HepG2 (cell line): ENCODE measurements around the gene TULP4.

ENCODE experiments used
- FOSL1 ChIP-seq: sonication (generic); formaldehyde crosslinking; IDR thresholded peaks from 2 replicates; pipeline ENCODE4 v1.9.0; 2021; ENCODE audit warnings: missing genetic modification reagents, borderline replicate concordance
- PRDM15 ChIP-seq: sonication (generic); formaldehyde crosslinking; IDR thresholded peaks from 2 replicates; pipeline ENCODE4 v1.4.0; 2020; ENCODE audit warnings: missing genetic modification reagents
- RAD21 ChIP-seq: fragments of 450-650 bp; formaldehyde crosslinking; IDR thresholded peaks from 2 replicates; pipeline ENCODE4 v1.5.0; 2020; ENCODE audit warnings: mild to moderate bottlenecking
- SMAD9 ChIP-seq: sonication (generic); formaldehyde crosslinking; IDR thresholded peaks from 2 replicates; pipeline ENCODE4 v1.5.1; 2020; ENCODE audit warnings: mild to moderate bottlenecking, missing genetic modification reagents
- TAF1 ChIP-seq: sonication (generic); formaldehyde crosslinking; IDR thresholded peaks from 2 replicates; pipeline ENCODE4 v1.4.0; 2020; ENCODE audit warnings: missing genetic modification reagents
- TCF7 ChIP-seq: sonication (generic); IDR thresholded peaks from 2 replicates; pipeline ENCODE4 v1.6.1; 2016; ENCODE audit warnings: antibody characterized with exemption, low read depth
- TGIF2 ChIP-seq: IDR thresholded peaks from 2 replicates; pipeline ENCODE4 v1.6.1; 2016; ENCODE audit warnings: control low read depth, missing compliant biosample characterization
- ZNF318 ChIP-seq: sonication (generic); formaldehyde crosslinking; IDR thresholded peaks from 2 replicates; pipeline ENCODE4 v1.4.0; 2020; ENCODE audit warnings: mild to moderate bottlenecking, missing genetic modification reagents
- ZNF629 ChIP-seq: sonication (generic); formaldehyde crosslinking; conservative IDR thresholded peaks from 2 replicates; pipeline ENCODE4 v1.5.0; 2020; ENCODE audit warnings: missing genetic modification reagents
- ZSCAN21 ChIP-seq: sonication (generic); formaldehyde crosslinking; IDR thresholded peaks from 2 replicates; pipeline ENCODE4 v1.8.0; 2022; ENCODE audit warnings: mild to moderate bottlenecking, missing genetic modification reagents, moderate library complexity, borderline replicate concordance
- TF ChIP-seq, protein P1 (sequence below), 2 experiments: sonication (generic) in 1 of 2; formaldehyde crosslinking in 1 of 2; IDR thresholded peaks; 2 replicates each; pipeline versions ENCODE4 v1.5.1 to v1.6.1; 2011 to 2020; ENCODE audit warnings: borderline replicate concordance in 1 of 2, low read depth in 1 of 2, low read length in 1 of 2, mild to moderate bottlenecking in 1 of 2, missing genetic modification reagents in 1 of 2, moderate library complexity in 1 of 2
- TF ChIP-seq, protein P2 (sequence below): sonication (generic); formaldehyde crosslinking; IDR thresholded peaks from 2 replicates; pipeline ENCODE4 v1.5.0; 2020; ENCODE audit warnings: mild to moderate bottlenecking, missing genetic modification reagents, moderate library complexity

DNA sequence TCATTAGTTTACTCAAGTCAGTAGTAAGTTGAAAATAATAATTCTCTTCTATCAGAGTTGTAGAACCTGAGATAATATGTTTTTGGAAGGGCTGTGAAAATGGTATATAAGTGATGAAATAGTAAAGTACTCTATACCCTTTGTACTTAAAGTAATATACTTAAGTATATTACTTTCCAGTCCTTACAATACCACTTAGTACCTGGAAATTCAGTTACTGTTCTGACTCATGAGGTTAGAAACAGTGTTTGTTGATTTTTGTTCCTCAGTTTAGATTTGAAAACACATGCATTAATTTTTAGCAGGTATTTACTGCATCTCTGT lies 10.1 kb downstream of the TULP4 start:
- TF ChIP-seq ZSCAN21 (CRISPR knock-in tag) = no peak
- TF ChIP-seq TGIF2 = no peak
- no peak for TF ChIP-seq ZNF629
- no peak for TF ChIP-seq ZNF318 (CRISPR knock-in tag)
- TF ChIP-seq SMAD9 = no peak
- no peak for TF ChIP-seq PRDM15 (CRISPR knock-in tag)
- no peak for TF ChIP-seq TAF1
- TF ChIP-seq, protein P1, sequence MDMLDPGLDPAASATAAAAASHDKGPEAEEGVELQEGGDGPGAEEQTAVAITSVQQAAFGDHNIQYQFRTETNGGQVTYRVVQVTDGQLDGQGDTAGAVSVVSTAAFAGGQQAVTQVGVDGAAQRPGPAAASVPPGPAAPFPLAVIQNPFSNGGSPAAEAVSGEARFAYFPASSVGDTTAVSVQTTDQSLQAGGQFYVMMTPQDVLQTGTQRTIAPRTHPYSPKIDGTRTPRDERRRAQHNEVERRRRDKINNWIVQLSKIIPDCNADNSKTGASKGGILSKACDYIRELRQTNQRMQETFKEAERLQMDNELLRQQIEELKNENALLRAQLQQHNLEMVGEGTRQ (IDR thresholded peaks at IDR 0.05; ENCODE audit: low read depth, low read length) = no peak
- TF ChIP-seq, protein P1 (CRISPR knock-in tag; IDR thresholded peaks at IDR 0.05; ENCODE audit: borderline replicate concordance) = no peak
- TF ChIP-seq FOSL1 = no peak
- no peak for TF ChIP-seq TCF7
- TF ChIP-seq, protein P2, sequence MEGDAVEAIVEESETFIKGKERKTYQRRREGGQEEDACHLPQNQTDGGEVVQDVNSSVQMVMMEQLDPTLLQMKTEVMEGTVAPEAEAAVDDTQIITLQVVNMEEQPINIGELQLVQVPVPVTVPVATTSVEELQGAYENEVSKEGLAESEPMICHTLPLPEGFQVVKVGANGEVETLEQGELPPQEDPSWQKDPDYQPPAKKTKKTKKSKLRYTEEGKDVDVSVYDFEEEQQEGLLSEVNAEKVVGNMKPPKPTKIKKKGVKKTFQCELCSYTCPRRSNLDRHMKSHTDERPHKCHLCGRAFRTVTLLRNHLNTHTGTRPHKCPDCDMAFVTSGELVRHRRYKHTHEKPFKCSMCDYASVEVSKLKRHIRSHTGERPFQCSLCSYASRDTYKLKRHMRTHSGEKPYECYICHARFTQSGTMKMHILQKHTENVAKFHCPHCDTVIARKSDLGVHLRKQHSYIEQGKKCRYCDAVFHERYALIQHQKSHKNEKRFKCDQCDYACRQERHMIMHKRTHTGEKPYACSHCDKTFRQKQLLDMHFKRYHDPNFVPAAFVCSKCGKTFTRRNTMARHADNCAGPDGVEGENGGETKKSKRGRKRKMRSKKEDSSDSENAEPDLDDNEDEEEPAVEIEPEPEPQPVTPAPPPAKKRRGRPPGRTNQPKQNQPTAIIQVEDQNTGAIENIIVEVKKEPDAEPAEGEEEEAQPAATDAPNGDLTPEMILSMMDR (CRISPR knock-in tag) = no peak
- no peak for TF ChIP-seq RAD21 (CRISPR knock-in tag)
